Neural cell (in vitro differentiated cells): ENCODE results near the gene PPP1R10. TPM values are rescaled to one million over a fixed set of nuclear protein-coding genes. Genes with fewer than 3 reads are reported as not detected.

Experiments
- H2AFZ ChIP-seq: fragments of 200-600, 300-800 bp; sonication (generic), shearing (Covaris generic); 2 replicates; pipeline ENCODE4 v1.6.0; 2014; ENCODE audit warnings: low read depth, mild to moderate bottlenecking, antibody characterized with exemption, low read length, moderate library complexity
- H3F3A ChIP-seq: fragments of 200-600 bp; shearing (Covaris generic); 2 replicates; pipeline ENCODE4 v1.6.1; 2016; ENCODE audit warnings: mild to moderate bottlenecking, moderate library complexity, mixed read lengths, antibody characterized with exemption, low read length; ENCODE audit not compliant: insufficient read depth, poor library complexity, severe bottlenecking
- H3K27ac ChIP-seq: fragments of 200-600, 300-800 bp; sonication (generic), shearing (Covaris generic); 2 replicates; pipeline ENCODE4 v1.5.1; 2014; ENCODE audit warnings: mild to moderate bottlenecking, low read length, moderate library complexity
- H3K27me3 ChIP-seq: fragments of 300-800, 200-600 bp; sonication (generic), shearing (Covaris generic); 2 replicates; pipeline ENCODE4 v1.6.0; 2014; ENCODE audit warnings: mild to moderate bottlenecking, low read depth, low read length, moderate library complexity; ENCODE audit not compliant: insufficient read depth
- H3K36me3 ChIP-seq: fragments of 300-800, 200-600 bp; sonication (generic), shearing (Covaris generic); 2 replicates; pipeline ENCODE4 v1.5.1; 2014; ENCODE audit warnings: mild to moderate bottlenecking, antibody characterized with exemption, low read length, moderate library complexity; ENCODE audit not compliant: insufficient read depth
- H3K4me2 ChIP-seq: fragments of 300-800, 200-600 bp; sonication (generic), shearing (Covaris generic); 2 replicates; pipeline ENCODE4 v1.6.0; 2014; ENCODE audit warnings: mild to moderate bottlenecking, low read length
- H3K4me3 ChIP-seq: fragments of 300-800, 200-600 bp; sonication (generic), shearing (Covaris generic); 2 replicates; pipeline ENCODE4 v1.5.1; 2014; ENCODE audit warnings: mild to moderate bottlenecking, low read length, moderate library complexity
- H3K79me2 ChIP-seq: fragments of 200-600 bp; shearing (Covaris generic); replicated peaks from 2 replicates; pipeline ENCODE4 v1.6.0; 2014; ENCODE audit warnings: mild to moderate bottlenecking, low read length, moderate library complexity; ENCODE audit not compliant: insufficient read depth
- H3K9ac ChIP-seq: fragments of 300-800, 200-600 bp; sonication (generic), shearing (Covaris generic); 2 replicates; pipeline ENCODE4 v1.6.1; 2016; ENCODE audit warnings: mild to moderate bottlenecking, low read length, mixed read lengths
- H3K9me2 ChIP-seq: fragments of 200-600 bp; shearing (Covaris generic); 2 replicates; pipeline ENCODE4 v1.6.1; 2016; ENCODE audit warnings: mild to moderate bottlenecking, low read length, mixed read lengths; ENCODE audit not compliant: insufficient read depth
- H3K9me3 ChIP-seq: fragments of 200-600, 300-800 bp; sonication (generic), shearing (Covaris generic); 2 replicates; pipeline ENCODE4 v1.6.1; 2016; ENCODE audit warnings: mild to moderate bottlenecking, mixed run types, low read length, moderate library complexity, mixed read lengths
- H4K20me1 ChIP-seq: fragments of 200-600 bp; shearing (Covaris generic); 2 replicates; pipeline ENCODE4 v1.6.1; 2016; ENCODE audit warnings: mild to moderate bottlenecking, mixed run types; ENCODE audit not compliant: insufficient read depth
- CTCF ChIP-seq: fragments of 450-650 bp; IDR thresholded peaks from 2 replicates; pipeline ENCODE4 v1.5.1; 2014; ENCODE audit warnings: antibody characterized with exemption, mild to moderate bottlenecking, moderate library complexity; ENCODE audit not compliant: poor library complexity, severe bottlenecking
- EP300 ChIP-seq: fragments of 450-650 bp; conservative IDR thresholded peaks from 2 replicates; pipeline ENCODE4 v1.6.1; 2014; ENCODE audit warnings: antibody characterized with exemption, mild to moderate bottlenecking, moderate library complexity; ENCODE audit not compliant: poor library complexity, severe bottlenecking
- EZH2 ChIP-seq: fragments of 200-600, 300-800 bp; shearing (Covaris generic), sonication (generic); IDR thresholded peaks from 2 replicates; pipeline ENCODE4 v1.6.1; 2014; ENCODE audit warnings: antibody characterized with exemption, low read length, borderline replicate concordance, mild to moderate bottlenecking; ENCODE audit not compliant: insufficient read depth, poor library complexity, severe bottlenecking
- MXI1 ChIP-seq: fragments of 450-650 bp; conservative IDR thresholded peaks from 2 replicates; pipeline ENCODE4 v1.6.1; 2014; ENCODE audit warnings: antibody characterized with exemption, mild to moderate bottlenecking; ENCODE audit not compliant: poor library complexity, severe bottlenecking
- POLR2AphosphoS5 ChIP-seq: IDR thresholded peaks from 2 replicates; pipeline ENCODE4 v1.6.1; 2012
- RAD21 ChIP-seq: fragments of 450-650 bp; conservative IDR thresholded peaks from 2 replicates; pipeline ENCODE4 v1.6.1; 2014; ENCODE audit warnings: antibody characterized with exemption, mild to moderate bottlenecking, moderate library complexity
- SMC3 ChIP-seq: fragments of 450-650 bp; conservative IDR thresholded peaks from 2 replicates; pipeline ENCODE4 v1.6.1; 2014; ENCODE audit warnings: antibody characterized with exemption, mild to moderate bottlenecking, moderate library complexity; ENCODE audit not compliant: poor library complexity
- TAF1 ChIP-seq: IDR thresholded peaks from 2 replicates; pipeline ENCODE4 v1.6.1; 2012; ENCODE audit warnings: low read depth
- polyA plus RNA-seq: library from polyadenylated mRNA; depleted of rRNA; stranded (reverse); fragments of >200 nt; gene quantifications from 2 replicates; pipeline ENCODE4 v1.2.3, GENCODE V29; 2014
- TF ChIP-seq, protein P1 (sequence below): IDR thresholded peaks from 2 replicates; pipeline ENCODE4 v1.6.1; 2012; ENCODE audit warnings: borderline replicate concordance

Gene PPP1R10
- polyA plus RNA-seq, 1 donor from 2014 or later, result 13.7 TPM

- Histone ChIP-seq H3K9ac (no peak overlapping the region), H3K9me3 (no peaks in the 10 kb centered on the region), H3K79me2 (no peaks in the 10 kb centered on the region), H2AFZ (no peak overlapping the region), H4K20me1 (peaks cover 4% of the 10 kb centered on the region), H3K27ac (no peak overlapping the region), H3K9me2 (no peaks in the 10 kb centered on the region), H3K4me2 (no peak overlapping the region), H3K27me3 (no peaks in the 10 kb centered on the region), H3K4me3 (no peak overlapping the region), H3F3A (no peaks in the 10 kb centered on the region), H3K36me3 (peaks cover 15% of the 10 kb centered on the region)
- TF ChIP-seq EZH2 (no peak), POLR2AphosphoS5 (no peak), CTCF (no peak), SMC3 (no peak), EP300 (no peak), TAF1 (no peak), RAD21 (no peak), MXI1 (no peak)
- TF ChIP-seq, protein P1, sequence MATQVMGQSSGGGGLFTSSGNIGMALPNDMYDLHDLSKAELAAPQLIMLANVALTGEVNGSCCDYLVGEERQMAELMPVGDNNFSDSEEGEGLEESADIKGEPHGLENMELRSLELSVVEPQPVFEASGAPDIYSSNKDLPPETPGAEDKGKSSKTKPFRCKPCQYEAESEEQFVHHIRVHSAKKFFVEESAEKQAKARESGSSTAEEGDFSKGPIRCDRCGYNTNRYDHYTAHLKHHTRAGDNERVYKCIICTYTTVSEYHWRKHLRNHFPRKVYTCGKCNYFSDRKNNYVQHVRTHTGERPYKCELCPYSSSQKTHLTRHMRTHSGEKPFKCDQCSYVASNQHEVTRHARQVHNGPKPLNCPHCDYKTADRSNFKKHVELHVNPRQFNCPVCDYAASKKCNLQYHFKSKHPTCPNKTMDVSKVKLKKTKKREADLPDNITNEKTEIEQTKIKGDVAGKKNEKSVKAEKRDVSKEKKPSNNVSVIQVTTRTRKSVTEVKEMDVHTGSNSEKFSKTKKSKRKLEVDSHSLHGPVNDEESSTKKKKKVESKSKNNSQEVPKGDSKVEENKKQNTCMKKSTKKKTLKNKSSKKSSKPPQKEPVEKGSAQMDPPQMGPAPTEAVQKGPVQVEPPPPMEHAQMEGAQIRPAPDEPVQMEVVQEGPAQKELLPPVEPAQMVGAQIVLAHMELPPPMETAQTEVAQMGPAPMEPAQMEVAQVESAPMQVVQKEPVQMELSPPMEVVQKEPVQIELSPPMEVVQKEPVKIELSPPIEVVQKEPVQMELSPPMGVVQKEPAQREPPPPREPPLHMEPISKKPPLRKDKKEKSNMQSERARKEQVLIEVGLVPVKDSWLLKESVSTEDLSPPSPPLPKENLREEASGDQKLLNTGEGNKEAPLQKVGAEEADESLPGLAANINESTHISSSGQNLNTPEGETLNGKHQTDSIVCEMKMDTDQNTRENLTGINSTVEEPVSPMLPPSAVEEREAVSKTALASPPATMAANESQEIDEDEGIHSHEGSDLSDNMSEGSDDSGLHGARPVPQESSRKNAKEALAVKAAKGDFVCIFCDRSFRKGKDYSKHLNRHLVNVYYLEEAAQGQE, result no peak
Measured at GRCh38 chr6:30601436-30601814, 15.6 kb downstream of the PPP1R10 start.

GRCh38 chr6:30600451-30600961, 16.5 kb downstream of the PPP1R10 start:
- Histone ChIP-seq H3K36me3 (peaks cover 9% of the 10 kb centered on the region), H3K79me2 (no peaks in the 10 kb centered on the region), H2AFZ (no peak overlapping the region), H3K4me3 (no peak overlapping the region), H3K9me3 (no peaks in the 10 kb centered on the region), H3K9me2 (no peaks in the 10 kb centered on the region), H3K9ac (no peak overlapping the region), H3F3A (no peaks in the 10 kb centered on the region), H3K27me3 (no peaks in the 10 kb centered on the region), H4K20me1 (peaks cover 4% of the 10 kb centered on the region), H3K4me2 (no peak overlapping the region), H3K27ac (no peak overlapping the region)
- no peak for TF ChIP-seq MXI1
